HG03575 (cell line): ENCODE data around the gene LMO4.

Source experiments
- ATAC-seq: cut with Tn5 transposase; IDR thresholded peaks from one replicate; pipeline ENCODE4 v1.9.1; 2021; ENCODE audit not compliant: unreplicated experiment, insufficient number of reproducible peaks, low FRiP score; ENCODE audit errors: extremely low read depth

Gene LMO4

DNA sequence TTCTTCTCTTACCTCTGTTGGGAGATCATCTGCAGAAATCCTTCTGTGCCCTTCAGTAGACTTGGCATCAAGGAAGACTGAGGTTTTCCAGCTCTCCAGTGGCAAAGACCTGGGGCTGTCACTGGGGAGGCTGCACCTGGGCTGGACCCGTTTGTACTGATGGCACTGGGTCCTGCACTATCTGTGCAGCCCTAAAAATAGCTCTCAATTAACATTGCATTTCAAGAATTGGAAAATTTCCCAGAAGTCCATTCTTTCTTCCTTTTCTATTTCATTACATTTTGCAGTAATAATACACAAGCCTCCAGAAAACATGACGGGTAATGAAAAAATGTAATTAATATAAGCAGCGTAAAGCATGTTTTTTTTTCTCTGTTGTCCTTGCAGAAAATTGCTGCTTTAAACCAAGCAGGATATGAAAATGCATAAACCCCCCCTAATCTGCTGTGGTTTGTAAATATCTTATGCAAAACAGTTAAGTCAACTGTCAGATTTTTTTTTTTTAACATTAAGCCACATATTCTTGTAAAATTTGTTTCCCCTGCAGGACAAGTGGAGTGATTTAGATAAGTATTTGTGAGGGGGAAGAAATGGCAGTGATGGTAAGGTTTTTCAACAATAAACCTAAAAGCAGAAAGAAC, 64.9 kb downstream of the LMO4 start:
- no peak for ATAC-seq

DNA sequence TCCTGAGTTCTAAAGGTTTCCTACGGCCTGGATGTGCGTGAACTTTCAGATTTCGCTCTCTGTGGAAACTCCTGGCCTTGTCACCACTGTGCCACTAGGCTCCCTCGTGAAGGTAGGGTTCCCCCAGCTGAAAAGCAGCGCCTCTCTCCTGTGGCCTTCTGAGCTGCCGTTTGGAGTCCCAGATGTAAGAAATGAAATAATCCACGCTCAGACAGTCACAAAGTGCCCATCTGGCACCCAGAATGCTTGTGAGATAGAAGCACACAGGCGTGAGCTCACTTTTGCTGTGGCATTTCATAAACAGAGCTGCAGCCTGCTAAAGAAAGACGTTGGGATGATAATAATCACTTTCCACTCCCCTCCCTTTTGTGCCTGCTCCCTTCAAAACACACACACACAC, 65.8 kb downstream of the LMO4 start:
- ATAC-seq, result no peak

DNA sequence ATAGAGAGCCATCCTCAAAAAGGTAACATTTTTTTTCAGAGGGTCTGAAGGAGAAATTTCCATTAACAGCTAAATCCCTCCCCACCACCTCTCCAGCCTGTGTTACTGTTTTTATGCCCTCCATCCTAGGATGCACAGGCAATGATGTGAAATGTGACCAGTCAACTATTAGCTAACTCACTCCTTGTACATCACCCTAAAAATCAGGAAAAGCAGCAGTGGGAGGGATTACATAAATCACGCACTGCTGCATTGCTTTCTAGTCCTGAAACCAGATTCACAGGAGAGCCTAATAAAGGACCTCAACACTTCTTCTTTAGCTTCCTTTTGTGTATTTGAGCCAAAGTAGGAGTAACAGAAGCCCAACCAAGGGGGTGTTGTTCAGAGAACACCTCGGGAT, 66.3 kb downstream of the LMO4 start:
- ATAC-seq, result no peak
